Heart right ventricle (tissue), 16 donors: ENCODE data around the gene RGS9. TPM values are rescaled to one million over a fixed set of nuclear protein-coding genes. Genes with fewer than 3 reads are reported as not detected.
"Not testable (repeated sequence)": the region's sequence is repeated elsewhere in the genome, so short reads cannot be mapped to it uniquely, and the experiment has no call there.

Experiments
- ATAC-seq, 8 donors: fragments of 200-7000 bp; cut with Tn5 transposase; one replicate each; pipeline ENCODE4 v1.9.1; 2020; ENCODE audit warnings: mild to moderate bottlenecking in 8 of 8, moderate library complexity in 8 of 8, moderate number of reproducible peaks in 1 of 8
- DNase-seq, 2 donors: peaks; one replicate each; pipeline ENCODE4 v3.0.0-alpha.2; 2020
- H3K27ac ChIP-seq, 10 donors: fragments of 200-600 bp; sonication (generic) in 2 of 10; one replicate each; pipeline versions ENCODE4 v1.5.0 to v1.8.0; 2020 to 2022; ENCODE audit warnings: mild to moderate bottlenecking in 3 of 10
- H3K27me3 ChIP-seq, 7 donors: fragments of 200-600 bp; one replicate each; pipeline ENCODE4 v1.8.0; 2021 to 2022; ENCODE audit warnings: mild to moderate bottlenecking in 2 of 7
- H3K36me3 ChIP-seq, 9 donors: fragments of 200-600 bp; sonication (generic) in 1 of 9; one replicate each; pipeline versions ENCODE4 v1.5.0 to v1.8.0; 2020 to 2022; ENCODE audit warnings: mild to moderate bottlenecking in 2 of 9
- H3K4me1 ChIP-seq, 9 donors: fragments of 200-600 bp; sonication (generic) in 1 of 9; one replicate each; pipeline versions ENCODE4 v1.5.0 to v1.8.0; 2020 to 2022; ENCODE audit warnings: mild to moderate bottlenecking in 4 of 9
- H3K4me3 ChIP-seq, 10 donors: fragments of 200-600 bp; sonication (generic) in 2 of 10; one replicate each; pipeline versions ENCODE4 v1.5.0 to v1.8.0; 2020 to 2022; ENCODE audit warnings: mild to moderate bottlenecking in 7 of 10, moderate library complexity in 2 of 10
- H3K9me3 ChIP-seq, 11 donors: fragments of 200-600 bp in 10 of 11; sonication (generic) in 2 of 11; one replicate each; pipeline versions ENCODE4 v1.5.0 to v1.8.0; 2013 to 2022; ENCODE audit warnings: mild to moderate bottlenecking in 2 of 11, control low read depth in 1 of 11, moderate library complexity in 1 of 11
- WGBS, 2 donors: extraction: QIAGEN DNeasy Blood & Tissue Kit; methylation state at CpG; one replicate each; pipeline ENCODE4 v1.1.7; 2013; ENCODE audit warnings: inconsistent platforms in 1 of 2; 5-methylcytosine and 5-hydroxymethylcytosine counted together
- intact Hi-C, 10 donors: fragments of 100-400 bp; cut with DNase I; formaldehyde crosslinking; loops; one replicate each; pipeline versions ENCODE4 v1.11.1 to v1.14.2; 2022
- polyA plus RNA-seq, 2 donors: library from polyadenylated mRNA; stranded (reverse); fragments of 200-250 nt; gene quantifications; one replicate each; pipeline ENCODE4 v1.2.3, GENCODE V29; 2013
- total RNA-seq, 10 donors: library from RNA; stranded (reverse); fragmentation: NEBNext Ultra II Directional in 3 of 10; extraction: Animal tissue kit (Norgen Biotek cat#: 25700) in 3 of 10; gene quantifications; one replicate each; pipeline versions ENCODE4 v1.2.1 to v1.2.4, GENCODE V29; 2021 to 2023
- TF ChIP-seq, protein P1 (sequence below), 9 donors: fragments of 200-600 bp; sonication (generic) in 2 of 9; IDR thresholded peaks; one replicate each; pipeline versions ENCODE4 v1.5.0 to v1.8.0; 2021 to 2022; ENCODE audit warnings: antibody characterized with exemption in 9 of 9, mild to moderate bottlenecking in 5 of 9, moderate library complexity in 1 of 9
- donor health status: Arrhythmogenic right ventricular cardiomyopathy.
- donor health status: ischemic (EF 13 %, LVEDD 7.1; RV severe dilation, severe dysfunction).
- donor health status: healthy with polysubstance abuse.
- donor health status: DM: no; HTN: yes; CAD: no.
- donor health status: DM: no; HTN: no; CAD: no.
- donor health status: ischemic (EF 25% LVEDD 6.9; RV normal size, moderate dysfunction).
- donor health status: ischemic (EF 25% LVEDD 5.7; RV mildly dilated, moderate dysfunction).
- donor health status: healthy.
- donor health status: DM: yes; HTN: yes; CAD: no.
- donor health status: Ischemic cardiomyopathy.
- donor health status: ischemic (EF 35%, LVEDD 5.7; RV mildly dilated, moderate dysfunction).
- donor health status: nonischemic (EF 11% LVEDD 7.7; RV severe dilation, severe dysfunction).
- donor health status: DM: yes; HTN: yes; CAD: no.
- donor health status: PGD.
- donor health status: ischemic (EF 29% LVEDD 5.4; RV normal size, mild dysfunction).
- donor health status: nonischemic (EF 23%, LVEDD 6.1; RV moderate dilation, normal function).

The RGS9 gene
- total and polyA plus RNA-seq, 12 donors, result 0.36 to 3.0 (median 1.1) TPM

DNA sequence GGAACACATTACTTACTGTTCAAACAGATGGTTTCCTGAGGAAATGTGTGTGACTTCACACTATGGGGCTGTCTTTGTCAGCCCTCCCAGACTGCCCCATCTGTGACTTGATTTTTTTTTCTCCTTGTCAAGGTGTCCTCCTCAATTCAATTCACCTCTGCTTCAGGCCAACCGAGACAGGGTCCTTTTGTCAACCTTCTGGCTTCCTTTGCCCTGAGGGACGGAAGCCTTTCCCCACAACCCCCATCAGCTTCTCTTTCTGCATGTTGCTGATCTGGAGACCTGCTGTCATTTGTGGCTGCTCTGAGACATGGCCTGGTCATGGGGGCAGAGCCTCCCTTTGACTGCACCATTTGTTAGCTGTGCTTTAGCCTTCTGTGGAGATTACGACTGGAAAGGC is 21.3 kb upstream of the RGS9 start:
- intact Hi-C loops, result no loop called here
- Histone ChIP-seq H3K9me3 (no peaks in the 10 kb centered on the region), H3K36me3 (no peaks in the 10 kb centered on the region), H3K27me3 (no peaks in the 10 kb centered on the region), H3K4me1 (no peaks in the 10 kb centered on the region), H3K4me3 (no peak overlapping the region), H3K27ac (no peak overlapping the region)
- WGBS, 2 donors, result 23 to 53% methylated on average over 3 of the region's 3 CpGs
- TF ChIP-seq, protein P1, sequence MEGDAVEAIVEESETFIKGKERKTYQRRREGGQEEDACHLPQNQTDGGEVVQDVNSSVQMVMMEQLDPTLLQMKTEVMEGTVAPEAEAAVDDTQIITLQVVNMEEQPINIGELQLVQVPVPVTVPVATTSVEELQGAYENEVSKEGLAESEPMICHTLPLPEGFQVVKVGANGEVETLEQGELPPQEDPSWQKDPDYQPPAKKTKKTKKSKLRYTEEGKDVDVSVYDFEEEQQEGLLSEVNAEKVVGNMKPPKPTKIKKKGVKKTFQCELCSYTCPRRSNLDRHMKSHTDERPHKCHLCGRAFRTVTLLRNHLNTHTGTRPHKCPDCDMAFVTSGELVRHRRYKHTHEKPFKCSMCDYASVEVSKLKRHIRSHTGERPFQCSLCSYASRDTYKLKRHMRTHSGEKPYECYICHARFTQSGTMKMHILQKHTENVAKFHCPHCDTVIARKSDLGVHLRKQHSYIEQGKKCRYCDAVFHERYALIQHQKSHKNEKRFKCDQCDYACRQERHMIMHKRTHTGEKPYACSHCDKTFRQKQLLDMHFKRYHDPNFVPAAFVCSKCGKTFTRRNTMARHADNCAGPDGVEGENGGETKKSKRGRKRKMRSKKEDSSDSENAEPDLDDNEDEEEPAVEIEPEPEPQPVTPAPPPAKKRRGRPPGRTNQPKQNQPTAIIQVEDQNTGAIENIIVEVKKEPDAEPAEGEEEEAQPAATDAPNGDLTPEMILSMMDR (IDR thresholded peaks at IDR 0.05), result no peak
- ATAC-seq (no peak), DNase-seq (no peak)

- H3K27me3 ChIP-seq, H3K27ac ChIP-seq, ATAC-seq, H3K4me1 ChIP-seq, DNase-seq, H3K36me3 ChIP-seq, H3K9me3 ChIP-seq, H3K4me3 ChIP-seq, intact Hi-C loops: not testable (repeated sequence)
- 46 to 74% methylated on average over 5 of the region's 5 CpGs for WGBS, 2 donors
Measured at GRCh38 chr17:65116515-65116914, 20.7 kb upstream of the RGS9 start.

DNA sequence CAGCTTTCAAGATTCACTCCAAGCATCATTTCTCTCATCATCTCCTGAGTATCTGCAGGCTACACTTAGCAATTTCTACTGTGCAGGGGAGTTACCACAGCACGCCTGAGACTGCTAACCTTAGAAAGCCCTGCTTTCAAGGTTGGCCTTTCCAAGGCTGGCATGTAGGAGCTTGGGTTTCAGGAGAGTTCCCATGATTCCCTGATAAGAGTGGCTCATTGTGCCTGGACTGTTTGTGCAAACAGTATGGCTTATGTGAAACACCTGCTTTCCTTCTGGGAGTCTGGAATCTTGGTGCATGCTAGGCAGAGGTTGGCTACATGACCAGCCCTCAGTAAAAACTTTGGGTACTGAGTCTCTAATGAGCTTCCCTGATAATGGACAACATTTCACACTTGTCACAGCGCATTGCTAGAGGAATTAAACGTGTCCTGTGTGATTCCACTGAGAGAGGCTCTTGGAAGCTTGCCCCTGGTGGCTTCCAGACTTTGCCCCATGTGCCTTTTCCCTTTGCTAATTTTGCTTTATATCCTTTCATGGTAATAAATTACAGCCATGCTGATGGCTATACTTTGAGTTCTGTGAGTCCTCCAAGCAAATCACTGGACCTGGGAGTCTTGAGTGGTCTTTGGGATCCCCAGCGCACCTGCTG is 19.7 kb upstream of the RGS9 start:
- Histone ChIP-seq H3K36me3 (no peaks in the 10 kb centered on the region), H3K27ac (no peak overlapping the region), H3K9me3 (no peaks in the 10 kb centered on the region), H3K4me3 (no peak overlapping the region), H3K27me3 (no peaks in the 10 kb centered on the region), H3K4me1 (peaks cover 0 to 9% (median 2%) of the 10 kb centered on the region in 9 donors)
- TF ChIP-seq, protein P1 (IDR thresholded peaks at IDR 0.05), result no peak
- intact Hi-C loops, result no loop called here
- ATAC-seq (no peak), DNase-seq (no peak)
- 76 to 78% methylated on average over 4 of the region's 4 CpGs for WGBS, 2 donors

DNA sequence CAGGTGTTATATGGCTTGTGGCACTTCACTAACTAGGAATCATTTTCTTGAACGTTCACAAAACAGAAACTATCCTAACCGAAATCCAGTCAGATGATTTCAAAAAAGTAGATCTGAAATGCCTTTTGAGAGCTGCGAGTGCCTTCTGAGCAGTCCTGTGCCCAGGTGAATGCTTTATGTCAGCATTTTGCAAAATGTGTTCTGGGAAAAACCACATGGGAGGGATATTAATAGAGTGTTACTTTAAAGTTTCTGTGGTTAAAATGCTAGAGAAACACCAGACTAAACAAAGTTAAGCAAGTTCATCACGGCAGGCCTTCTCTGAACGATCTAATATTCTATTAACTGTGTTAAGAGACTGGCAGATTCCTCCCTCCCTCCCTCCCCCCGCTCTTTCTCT is 15.8 kb upstream of the RGS9 start:
- no peaks in the 10 kb centered on the region for H3K27me3 ChIP-seq
- no peaks in the 10 kb centered on the region for H3K36me3 ChIP-seq
- no peak overlapping the region for H3K27ac ChIP-seq
- TF ChIP-seq, protein P1 (IDR thresholded peaks at IDR 0.05), result no peak
- intact Hi-C loops, result loop anchor here in 1 of 10 donors (5.0 kb wide), 1 partner anchor 144 kb away; no protein-coding TSS in a partner anchor
- peaks cover 0 to 17% (median 5%) of the 10 kb centered on the region in 9 donors for H3K4me1 ChIP-seq
- DNase-seq, result no peak
- H3K4me3 ChIP-seq, result no peak overlapping the region
- no peaks in the 10 kb centered on the region for H3K9me3 ChIP-seq
- no peak for ATAC-seq
- 52 to 78% methylated on average over 6 of the region's 6 CpGs for WGBS, 2 donors
